ENCODE data around the gene LTA4H.

Gene LTA4H

GRCh38 chr12:95986635-95987570 is 48.5 kb downstream of the LTA4H start:
- DNase-seq (ENCODE audit: low read depth, low spot score) = no peak
- TF ChIP-seq CTCF (IDR thresholded peaks at IDR 0.05; ENCODE audit: insufficient read depth, low read length, missing control alignments) = no peak
- H3K4me3 ChIP-seq (ENCODE audit: low read depth, low read length) = no peak overlapping the region
- ChIA-PET POLR2A (no interaction called here), CTCF (interaction anchor here (1.0 to 1.1 kb wide), 2 partner anchors 10 to 13 kb away, joined by 4 read pairs; partner anchors contain the start of gene HAL)

GRCh38 chr12:95984682-95985081 is 50.7 kb downstream of the LTA4H start:
- ChIA-PET CTCF (interaction anchor here (1.1 kb wide), 1 partner anchor 11 kb away, joined by 4 read pairs; the partner anchor contains the start of gene HAL), POLR2A (no interaction called here)
- no peak overlapping the region for H3K4me3 ChIP-seq (ENCODE audit: low read depth, low read length)
- no peak for DNase-seq (ENCODE audit: low read depth, low spot score)
- TF ChIP-seq CTCF (IDR thresholded peaks at IDR 0.05; ENCODE audit: insufficient read depth, low read length, missing control alignments) = no peak

- no peak overlapping the region for H3K4me3 ChIP-seq (ENCODE audit: low read depth, low read length)
- DNase-seq (ENCODE audit: low read depth, low spot score) = no peak
- no peak for TF ChIP-seq CTCF (IDR thresholded peaks at IDR 0.05; ENCODE audit: insufficient read depth, low read length, missing control alignments)
- POLR2A ChIA-PET = no interaction called here
- CTCF ChIA-PET = interaction anchor here (0.7 kb wide), 1 partner anchor 64 kb away, joined by 3 read pairs; no protein-coding TSS in a partner anchor
These were observed 52.8 kb downstream of the LTA4H start for GRCh38 chr12:95982602-95983001.

GRCh38 chr12:95980437-95980836 is 55.0 kb downstream of the LTA4H start:
- ChIA-PET POLR2A (no interaction called here), CTCF (interaction anchor here (1.7 kb wide), 1 partner anchor 19 kb away, joined by 10 read pairs; no protein-coding TSS in a partner anchor)
- no peak for DNase-seq (ENCODE audit: low read depth, low spot score)
- no peak overlapping the region for H3K4me3 ChIP-seq (ENCODE audit: low read depth, low read length)
- no peak for TF ChIP-seq CTCF (IDR thresholded peaks at IDR 0.05; ENCODE audit: insufficient read depth, low read length, missing control alignments)

GRCh38 chr12:95978774-95979173 is 56.6 kb downstream of the LTA4H start:
- no peak for DNase-seq (ENCODE audit: low read depth, low spot score)
- POLR2A ChIA-PET = no interaction called here
- no peak overlapping the region for H3K4me3 ChIP-seq (ENCODE audit: low read depth, low read length)
- TF ChIP-seq CTCF (IDR thresholded peaks at IDR 0.05; ENCODE audit: insufficient read depth, low read length, missing control alignments) = no peak
- CTCF ChIA-PET = interaction anchor here (1.7 kb wide), 1 partner anchor 20 kb away, joined by 10 read pairs; no protein-coding TSS in a partner anchor

GRCh38 chr12:95978351-95978750 is 57.0 kb downstream of the LTA4H start:
- ChIA-PET CTCF (no interaction called here), POLR2A (no interaction called here)
- H3K4me3 ChIP-seq (ENCODE audit: low read depth, low read length) = no peak overlapping the region
- no peak for TF ChIP-seq CTCF (IDR thresholded peaks at IDR 0.05; ENCODE audit: insufficient read depth, low read length, missing control alignments)
- no peak for DNase-seq (ENCODE audit: low read depth, low spot score)
